Suprapubic skin (tissue), 4 donors: ENCODE measurements around the gene LRCH1.

Experiments
- POLR2A ChIP-seq, 2 donors: fragments of 450-650 bp; IDR thresholded peaks; one replicate each; pipeline ENCODE4 v1.6.1; 2017; ENCODE audit warnings: antibody characterized with exemption in 2 of 2, mild to moderate bottlenecking in 2 of 2, moderate library complexity in 2 of 2
- POLR2AphosphoS5 ChIP-seq, 3 donors: sonication (generic); formaldehyde crosslinking; IDR thresholded peaks; one replicate each; pipeline ENCODE4 v1.6.1; 2017; ENCODE audit warnings: antibody characterized with exemption in 3 of 3
- TF ChIP-seq, protein P1 (sequence below), 2 donors: fragments of 200-600 bp in 1 of 2; fragments of 450-650 bp in 1 of 2; sonication (generic) in 1 of 2; IDR thresholded peaks; one replicate each; pipeline ENCODE4 v1.5.1; 2016 to 2019; ENCODE audit warnings: antibody characterized with exemption in 2 of 2, mild to moderate bottlenecking in 1 of 2, moderate library complexity in 1 of 2

DNA sequence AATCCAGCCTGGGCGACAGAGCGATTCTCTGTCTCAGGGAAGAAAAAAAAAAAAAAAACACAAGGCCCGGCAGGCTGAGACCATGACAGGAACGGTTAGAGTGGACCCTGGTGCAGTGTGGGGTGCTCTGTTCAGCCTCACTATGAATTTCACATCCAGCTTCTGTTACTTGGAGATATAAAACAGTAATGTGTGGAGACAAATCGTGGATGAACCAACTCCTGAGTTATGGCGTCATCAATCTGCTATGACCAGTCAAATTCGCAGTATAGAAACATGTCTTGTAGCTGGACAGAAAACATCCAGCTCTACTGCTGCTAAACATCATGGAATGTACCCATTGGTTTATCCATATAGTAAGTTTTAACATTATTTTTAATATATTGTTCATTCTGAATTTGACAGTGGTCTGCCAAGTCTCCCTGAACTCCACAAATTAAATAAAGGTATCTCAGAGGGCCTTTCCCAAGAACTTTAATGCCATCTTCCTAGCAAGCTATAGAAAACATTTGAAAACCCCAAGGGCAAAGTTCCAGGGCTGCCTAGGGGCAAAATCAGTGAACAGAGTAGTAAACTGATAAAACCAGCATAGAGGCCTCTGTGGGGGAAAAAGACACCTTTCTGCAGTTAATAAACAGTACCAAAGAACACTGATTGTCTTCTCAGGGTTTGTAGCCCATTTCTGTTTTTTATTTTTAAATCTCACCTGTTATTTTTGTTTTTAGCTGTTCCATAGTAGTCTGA is 75.8 kb downstream of the LRCH1 start:
- TF ChIP-seq, protein P1, sequence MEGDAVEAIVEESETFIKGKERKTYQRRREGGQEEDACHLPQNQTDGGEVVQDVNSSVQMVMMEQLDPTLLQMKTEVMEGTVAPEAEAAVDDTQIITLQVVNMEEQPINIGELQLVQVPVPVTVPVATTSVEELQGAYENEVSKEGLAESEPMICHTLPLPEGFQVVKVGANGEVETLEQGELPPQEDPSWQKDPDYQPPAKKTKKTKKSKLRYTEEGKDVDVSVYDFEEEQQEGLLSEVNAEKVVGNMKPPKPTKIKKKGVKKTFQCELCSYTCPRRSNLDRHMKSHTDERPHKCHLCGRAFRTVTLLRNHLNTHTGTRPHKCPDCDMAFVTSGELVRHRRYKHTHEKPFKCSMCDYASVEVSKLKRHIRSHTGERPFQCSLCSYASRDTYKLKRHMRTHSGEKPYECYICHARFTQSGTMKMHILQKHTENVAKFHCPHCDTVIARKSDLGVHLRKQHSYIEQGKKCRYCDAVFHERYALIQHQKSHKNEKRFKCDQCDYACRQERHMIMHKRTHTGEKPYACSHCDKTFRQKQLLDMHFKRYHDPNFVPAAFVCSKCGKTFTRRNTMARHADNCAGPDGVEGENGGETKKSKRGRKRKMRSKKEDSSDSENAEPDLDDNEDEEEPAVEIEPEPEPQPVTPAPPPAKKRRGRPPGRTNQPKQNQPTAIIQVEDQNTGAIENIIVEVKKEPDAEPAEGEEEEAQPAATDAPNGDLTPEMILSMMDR (IDR thresholded peaks at IDR 0.05): no peak
- TF ChIP-seq POLR2AphosphoS5 (IDR thresholded peaks at IDR 0.05) (no peak), POLR2A (IDR thresholded peaks at IDR 0.05) (no peak)
